GM13976 (cell line): Measurements from ENCODE around the gene FOXN4.

Source experiments
- DNase-seq: peaks from one replicate; pipeline ENCODE4 v3.0.0; 2012; ENCODE audit warnings: low spot score
- CTCF ChIP-seq: IDR thresholded peaks from 2 replicates; pipeline ENCODE4 v1.5.1; 2012; ENCODE audit warnings: borderline replicate concordance, mild to moderate bottlenecking; ENCODE audit not compliant: insufficient read depth; ENCODE audit errors: extremely low read depth, missing control alignments, control extremely low read depth
- in situ Hi-C: fragments of 300-500 bp; cut with MboI; formaldehyde crosslinking; loops from one replicate; pipeline ENCODE4 v1.12.0; 2022; ENCODE audit warnings: low sequenced_read_pairs, mixed read lengths, inconsistent platforms; ENCODE audit not compliant: unreplicated experiment

FOXN4 gene

GRCh38 chr12:109296431-109296830 is 12.7 kb downstream of the FOXN4 start:
- TF ChIP-seq CTCF, result no peak
- in situ Hi-C loops, result no loop called here
- DNase-seq, result no peak

GRCh38 chr12:109295764-109296425 is 13.2 kb downstream of the FOXN4 start:
- no peak for TF ChIP-seq CTCF
- no peak for DNase-seq

GRCh38 chr12:109294286-109294796 is 14.7 kb downstream of the FOXN4 start:
- no peak for TF ChIP-seq CTCF
- no peak for DNase-seq
- in situ Hi-C loops, result no loop called here

More at GRCh38 chr12:109295764-109296425, 13.2 kb downstream of the FOXN4 start:
- in situ Hi-C loops, result no loop called here

GRCh38 chr12:109293106-109293505 is 16.0 kb downstream of the FOXN4 start:
- in situ Hi-C loops, result no loop called here
- DNase-seq, result no peak
- TF ChIP-seq CTCF, result no peak

GRCh38 chr12:109292342-109292711 is 16.8 kb downstream of the FOXN4 start:
- no peak for TF ChIP-seq CTCF
- DNase-seq, result no peak
- in situ Hi-C loops, result no loop called here

GRCh38 chr12:109291521-109292341 is 17.4 kb downstream of the FOXN4 start:
- no peak for DNase-seq
- in situ Hi-C loops, result no loop called here
- TF ChIP-seq CTCF, result no peak
